Stimulated activated CD4-positive, alpha-beta T cell treated with anti-CD3 and anti-CD28 coated beads, Interleukin-2, amount 100 ng/mL, for 48 hours (primary cell): Measurements from ENCODE around the gene ANKS1B.
"Not testable (repeated sequence)": the region's sequence is repeated elsewhere in the genome, so short reads cannot be mapped to it uniquely, and the experiment has no call there.

Experiments used
- DNase-seq, 2 donors: peaks; one replicate each; pipeline ENCODE4 v3.0.0-alpha.2; 2020

ANKS1B gene

DNA sequence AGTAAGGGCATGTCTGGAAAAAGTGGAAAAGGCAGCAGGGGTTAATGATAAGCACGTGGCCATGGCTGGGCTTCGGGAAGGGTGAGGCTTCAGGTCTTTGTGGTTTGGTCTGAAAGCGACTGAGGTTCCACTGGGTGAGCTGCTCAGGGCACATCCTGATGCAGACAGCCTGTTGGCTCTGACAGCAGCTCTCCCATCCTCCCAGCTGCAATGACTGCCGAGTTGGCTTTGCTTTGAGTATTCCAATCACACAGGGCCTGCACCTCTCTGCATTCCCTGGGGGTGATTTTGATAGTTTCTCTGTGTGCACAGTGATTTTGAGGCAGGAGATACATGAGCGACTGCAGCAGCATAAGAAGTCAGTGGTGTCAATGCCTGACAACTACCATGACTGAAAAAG is 948.9 kb downstream of the ANKS1B start:
- DNase-seq: no peak

DNA sequence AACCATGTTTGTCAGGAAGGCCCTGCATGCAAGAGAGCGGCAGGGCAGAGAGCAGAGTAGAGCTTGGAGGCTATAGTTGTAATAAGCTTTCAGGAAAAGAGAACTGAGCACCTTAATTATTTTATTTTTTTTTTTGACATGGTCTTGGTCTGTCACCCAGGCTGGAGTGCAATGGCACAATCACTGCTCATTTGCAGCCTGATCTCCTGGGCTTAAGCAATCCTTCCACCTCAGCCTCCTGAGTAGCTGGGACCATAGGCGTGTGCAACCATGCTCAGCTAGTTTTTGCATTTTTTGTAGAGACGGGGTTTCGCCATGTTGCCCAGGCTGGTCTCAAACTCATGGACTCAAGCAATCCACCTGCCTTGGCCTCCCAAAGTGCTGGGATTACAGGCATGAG is 950.5 kb downstream of the ANKS1B start:
- not testable (repeated sequence) for DNase-seq

DNA sequence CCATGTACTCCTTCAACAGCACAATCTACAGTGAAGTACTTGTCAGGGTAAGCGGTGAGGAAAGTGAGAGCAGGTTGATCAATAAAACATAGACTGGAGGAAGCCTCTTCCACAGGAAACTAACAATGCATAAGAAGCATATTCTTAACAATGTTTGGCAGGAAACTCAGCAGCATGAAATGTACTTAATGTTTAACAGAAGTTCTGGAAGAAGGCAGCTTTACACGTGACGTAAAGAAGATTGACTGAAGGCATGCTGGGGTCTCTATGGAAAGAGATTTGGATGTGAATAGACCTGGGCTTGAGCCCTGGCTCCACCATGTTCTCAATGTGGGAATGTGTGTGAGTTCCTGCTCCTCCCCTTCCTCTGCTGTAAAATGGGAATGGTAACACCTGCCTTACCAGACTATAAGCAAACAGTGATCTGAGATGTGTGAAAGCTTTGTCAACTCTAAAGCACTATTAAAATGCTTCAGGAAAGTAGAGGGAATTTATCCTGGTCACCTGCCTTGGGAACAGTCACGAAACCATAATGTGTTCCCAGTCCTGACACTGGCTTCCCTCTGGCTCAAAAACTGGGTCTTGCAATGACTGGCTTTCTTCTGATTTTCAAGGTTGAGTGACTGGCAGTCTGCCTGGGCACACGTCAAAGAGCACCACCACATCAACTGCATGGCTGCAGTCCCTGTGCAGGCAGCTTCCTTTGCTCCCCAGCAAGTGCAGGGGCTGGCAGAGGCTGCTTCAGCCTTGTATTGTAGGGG is 955.0 kb downstream of the ANKS1B start:
- DNase-seq: no peak

DNA sequence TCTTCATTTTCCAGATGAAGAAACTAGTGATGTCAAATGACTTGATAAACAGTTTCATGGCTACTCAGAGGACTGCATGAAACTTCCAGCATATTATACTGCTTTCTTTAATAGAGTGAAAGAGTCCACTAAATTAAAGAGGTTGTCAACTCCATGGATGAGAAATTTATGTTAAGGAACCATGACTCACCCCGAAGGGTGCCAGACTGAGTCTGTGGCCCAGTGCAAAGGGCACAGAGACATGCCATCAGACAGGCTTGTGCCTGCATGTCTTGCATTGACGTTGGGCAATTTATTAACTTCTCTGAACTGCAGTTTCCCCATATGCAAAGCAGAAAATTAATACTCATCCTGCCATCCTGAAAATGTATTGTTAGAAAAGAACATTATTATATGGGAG is 957.3 kb downstream of the ANKS1B start:
- DNase-seq: no peak

DNA sequence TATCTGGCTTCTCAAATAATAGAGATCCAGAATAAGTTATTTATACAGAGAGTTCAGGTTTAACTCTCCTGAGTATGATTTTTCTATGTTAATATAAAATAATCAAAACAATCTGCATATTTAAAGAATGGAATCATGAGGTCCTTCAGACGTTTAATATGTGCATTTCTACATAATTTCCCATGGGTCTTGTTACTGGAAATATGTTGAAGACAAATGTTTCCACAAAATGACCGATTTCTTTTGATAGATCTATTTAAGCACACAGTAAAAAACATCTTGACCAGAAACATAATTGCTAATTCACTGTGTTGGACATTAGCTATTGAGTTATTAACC is 957.7 kb downstream of the ANKS1B start:
- no peak for DNase-seq

DNA sequence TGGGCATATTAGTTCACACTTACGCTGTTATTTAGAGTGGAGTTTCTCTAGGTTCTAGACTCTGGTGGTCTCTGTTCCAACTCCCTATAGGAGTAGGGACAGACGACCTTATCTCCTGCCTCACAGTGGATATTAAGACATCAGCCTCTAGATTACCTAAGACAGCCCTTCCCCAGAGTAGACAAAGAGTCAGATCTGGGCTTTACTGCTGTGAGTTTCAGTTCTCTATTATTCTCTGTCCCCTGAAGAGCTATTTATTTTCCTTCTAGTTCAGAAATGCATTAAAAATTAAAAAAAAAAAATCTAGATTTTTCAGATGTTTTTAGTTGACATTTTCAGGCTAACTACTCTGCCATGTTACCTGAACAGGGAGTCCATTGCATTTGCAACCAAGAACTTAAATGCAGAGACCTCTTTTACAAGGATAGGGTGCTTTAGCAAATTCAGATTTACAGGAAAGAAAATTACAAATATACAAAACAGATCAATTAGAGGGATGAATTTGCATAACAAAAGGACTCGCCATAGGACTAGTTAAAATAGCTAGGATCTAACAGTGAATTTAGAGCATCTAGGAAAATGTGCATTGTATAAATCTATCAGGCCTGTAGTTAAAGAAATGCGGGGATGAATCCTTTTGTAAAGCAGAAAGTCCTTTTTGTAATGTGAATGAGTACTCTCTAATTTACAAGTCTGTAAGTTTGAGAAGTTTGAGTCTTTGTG is 958.2 kb downstream of the ANKS1B start:
- DNase-seq: no peak

DNA sequence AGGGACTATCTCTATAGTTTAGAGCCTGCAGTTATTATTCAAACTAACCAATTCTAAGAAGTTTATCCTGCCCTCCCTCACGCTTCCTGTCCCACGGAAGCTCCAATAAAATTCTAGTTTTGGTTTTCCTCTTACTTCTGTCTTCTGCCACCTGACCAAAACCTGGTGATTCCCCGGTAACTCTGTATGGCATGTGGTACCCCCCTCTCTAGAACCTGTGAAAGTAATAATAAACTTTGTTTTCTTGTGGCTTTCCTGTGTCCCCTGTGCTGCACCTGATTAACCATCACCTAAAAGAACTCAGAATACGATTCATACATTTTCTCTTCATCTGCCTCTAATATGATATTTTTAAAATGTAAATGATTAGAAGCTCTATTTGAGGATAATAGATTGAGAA is 959.9 kb downstream of the ANKS1B start:
- no peak for DNase-seq

DNA sequence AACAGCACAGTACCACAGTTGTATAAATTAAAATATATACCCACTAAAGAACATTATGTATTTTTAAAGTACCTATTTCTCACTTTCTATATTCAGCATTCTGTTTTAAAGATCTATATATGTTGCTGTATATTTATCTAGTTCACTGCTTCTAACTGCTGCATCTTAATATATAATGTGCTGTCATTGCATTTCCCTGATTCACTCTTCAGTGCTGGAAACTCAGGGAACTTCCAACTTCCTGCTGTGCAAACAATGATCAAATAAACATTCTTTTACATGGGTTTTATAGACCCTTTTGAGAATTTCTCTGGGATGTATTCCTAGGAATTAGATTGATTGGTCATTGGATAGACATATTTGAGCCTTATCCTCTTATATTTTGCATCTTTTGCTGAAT is 960.5 kb downstream of the ANKS1B start:
- no peak for DNase-seq

DNA sequence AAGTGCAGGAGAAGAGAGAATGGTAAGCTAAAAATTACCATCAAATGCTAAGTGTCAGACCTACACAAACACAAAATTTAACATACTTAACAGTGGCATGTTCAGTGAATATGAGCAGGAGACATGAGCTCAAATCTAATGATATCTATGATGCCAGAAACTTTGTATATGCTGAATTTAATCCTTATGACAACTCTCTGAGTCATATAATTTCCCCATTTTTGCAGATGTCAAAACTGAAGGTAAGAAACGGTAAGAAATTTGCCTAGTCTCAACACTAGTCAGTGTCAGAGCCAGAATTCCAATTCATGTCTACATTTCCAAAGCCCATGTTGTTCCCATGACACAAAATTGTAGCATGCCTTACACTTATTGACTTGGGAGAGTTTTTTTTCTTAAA is 963.9 kb downstream of the ANKS1B start:
- no peak for DNase-seq

DNA sequence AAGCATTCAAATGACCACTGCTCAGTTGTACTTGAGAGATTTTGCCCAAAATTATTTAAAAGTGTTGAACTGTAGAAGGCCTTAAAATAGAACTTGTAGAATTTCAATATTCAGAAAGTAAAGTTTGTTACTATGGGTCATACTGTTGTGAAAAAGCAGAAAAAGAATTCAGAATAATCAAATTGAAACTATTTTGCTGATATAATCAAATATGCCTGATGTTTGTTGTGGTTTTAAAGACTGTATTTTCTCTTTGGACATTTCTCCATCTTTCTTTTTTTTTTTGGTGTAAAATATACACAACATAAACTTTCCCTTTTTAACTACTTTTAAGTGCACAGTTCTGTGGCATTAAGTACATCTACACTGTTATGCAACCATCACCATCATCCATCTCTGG is 964.9 kb downstream of the ANKS1B start:
- DNase-seq: no peak

DNA sequence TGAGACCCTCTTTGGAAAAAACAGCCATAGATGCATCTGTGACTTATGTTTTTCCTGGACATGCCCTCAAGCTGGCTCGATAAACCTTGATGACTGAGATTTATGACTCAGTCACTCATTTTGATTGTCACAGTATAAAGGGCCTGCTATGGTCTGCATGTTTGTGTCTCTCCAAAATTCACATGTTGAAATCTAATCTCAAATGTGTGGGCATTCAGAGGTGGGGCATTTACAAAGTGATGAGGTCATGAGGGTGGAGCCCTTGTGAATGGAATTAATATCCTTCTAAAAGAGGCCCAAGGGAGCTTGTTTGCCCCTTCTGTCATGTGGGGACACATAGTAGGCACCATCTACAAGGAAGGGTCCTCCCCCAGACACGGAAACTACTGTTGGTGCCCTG is 966.8 kb downstream of the ANKS1B start:
- no peak for DNase-seq

DNA sequence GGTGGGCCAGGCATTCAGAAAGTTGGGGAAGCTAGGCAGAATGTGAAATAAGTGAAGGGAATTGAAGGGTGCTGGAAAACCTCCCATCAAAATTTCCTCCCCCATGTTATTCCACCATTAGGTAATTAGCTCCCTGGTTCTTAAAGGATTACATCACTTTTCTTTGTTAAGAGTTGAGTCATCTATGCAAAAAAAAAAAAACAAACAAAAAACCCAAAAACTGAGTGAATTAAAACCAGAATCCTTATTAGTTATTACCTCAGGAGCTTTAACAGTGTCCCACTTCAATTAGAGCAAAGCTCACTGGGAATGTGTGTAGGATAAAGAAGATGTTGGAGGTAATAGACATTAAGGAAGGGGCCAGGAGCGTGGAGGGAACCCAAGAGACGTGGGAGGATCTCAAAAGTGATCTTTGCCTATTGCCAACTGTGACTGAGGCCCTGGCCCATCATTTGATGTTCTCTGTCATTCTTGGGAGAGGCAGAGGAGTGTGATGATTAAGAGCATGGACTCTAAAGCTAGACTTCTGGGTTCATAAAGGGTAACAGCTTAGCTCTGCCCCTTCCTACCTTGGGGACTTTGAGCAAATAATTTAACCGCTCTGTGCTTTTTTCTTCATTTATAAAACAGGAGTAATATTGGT is 975.0 kb downstream of the ANKS1B start:
- no peak for DNase-seq

DNA sequence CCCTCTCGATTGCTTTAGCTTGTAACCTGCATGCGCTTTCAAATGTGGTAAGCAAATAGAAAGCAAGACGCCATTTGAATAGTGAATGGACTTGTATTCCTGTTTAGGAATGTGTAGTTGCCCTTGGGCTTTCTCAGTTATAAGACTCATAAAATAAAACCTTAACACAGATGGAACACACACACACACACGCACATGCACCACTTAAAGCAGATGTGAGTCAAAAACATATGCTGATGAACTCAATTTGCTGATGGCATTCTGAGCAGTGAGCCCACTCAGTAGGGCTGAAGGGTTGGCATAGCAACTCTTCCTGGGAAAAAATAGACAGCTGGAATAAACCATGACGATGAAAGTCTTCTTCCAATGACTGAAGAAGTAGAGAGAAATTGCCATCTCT is 979.1 kb downstream of the ANKS1B start:
- no peak for DNase-seq

DNA sequence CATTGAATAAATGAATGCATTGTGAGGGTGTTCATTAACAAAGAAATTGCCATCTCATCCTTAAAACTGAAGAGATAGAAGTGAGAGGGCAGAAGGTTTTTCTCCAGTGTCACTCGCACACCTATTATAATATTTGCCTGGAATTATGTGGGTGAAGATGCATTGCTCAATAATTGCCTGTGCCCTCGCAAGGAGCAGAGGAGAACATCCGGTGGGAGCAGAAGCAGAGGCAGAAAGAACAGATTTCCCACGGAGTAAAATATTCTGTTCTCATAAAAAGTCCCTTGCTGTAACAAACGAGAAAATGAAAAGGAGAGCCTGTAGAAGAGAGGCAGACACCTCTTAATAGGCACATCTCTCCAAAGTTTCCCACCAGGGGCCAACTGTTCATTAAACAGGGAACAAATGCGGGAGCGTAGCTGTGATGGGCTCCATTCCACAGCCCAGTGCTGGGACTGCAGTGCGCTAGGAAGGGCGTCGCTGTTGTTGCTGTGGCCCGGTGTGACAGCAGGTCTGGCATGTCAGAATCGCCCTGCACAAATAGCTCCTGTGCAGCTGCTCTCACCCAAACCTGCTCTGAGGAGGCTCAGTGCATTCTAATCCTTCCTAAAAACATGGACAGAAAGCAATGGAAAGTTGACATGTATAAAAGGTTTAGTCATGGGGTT is 979.8 kb downstream of the ANKS1B start:
- DNase-seq: no peak

DNA sequence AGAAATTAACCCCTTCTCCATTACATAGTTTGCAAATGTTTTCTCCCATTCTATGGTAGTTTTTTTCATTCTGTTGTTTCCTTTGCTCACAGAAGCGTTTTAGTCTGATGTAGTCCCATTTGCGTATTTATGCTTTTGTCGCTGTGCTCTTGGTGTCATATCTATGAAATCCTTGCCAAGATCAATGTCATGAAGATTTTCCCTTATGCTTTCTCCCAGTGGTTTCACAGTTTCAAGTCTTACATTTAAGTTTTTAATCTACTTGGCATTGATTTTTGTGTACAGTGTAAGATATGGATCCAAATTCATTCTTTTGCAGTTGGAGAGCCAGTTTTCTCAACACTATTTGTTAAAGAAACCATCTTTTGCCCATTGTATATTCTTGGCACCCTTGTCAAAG is 982.0 kb downstream of the ANKS1B start:
- no peak for DNase-seq

DNA sequence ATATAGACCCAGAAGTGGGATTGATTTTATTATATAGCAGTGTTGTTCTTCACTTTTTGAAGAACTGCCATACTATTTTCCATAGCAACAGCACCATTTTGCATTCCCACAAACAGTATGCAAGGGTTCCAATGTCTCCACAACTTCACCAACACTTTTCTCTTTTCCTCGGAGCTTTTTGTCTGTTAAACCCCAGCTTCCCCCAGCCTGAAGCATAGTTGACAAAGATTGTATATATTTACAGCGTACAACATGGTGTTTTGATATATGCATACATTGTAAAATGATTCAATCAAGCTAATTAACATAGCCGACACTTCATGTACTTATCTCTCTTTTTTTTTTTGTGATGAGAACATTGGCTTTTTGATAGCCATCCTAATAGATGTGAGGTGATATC is 982.6 kb downstream of the ANKS1B start:
- DNase-seq: no peak

DNA sequence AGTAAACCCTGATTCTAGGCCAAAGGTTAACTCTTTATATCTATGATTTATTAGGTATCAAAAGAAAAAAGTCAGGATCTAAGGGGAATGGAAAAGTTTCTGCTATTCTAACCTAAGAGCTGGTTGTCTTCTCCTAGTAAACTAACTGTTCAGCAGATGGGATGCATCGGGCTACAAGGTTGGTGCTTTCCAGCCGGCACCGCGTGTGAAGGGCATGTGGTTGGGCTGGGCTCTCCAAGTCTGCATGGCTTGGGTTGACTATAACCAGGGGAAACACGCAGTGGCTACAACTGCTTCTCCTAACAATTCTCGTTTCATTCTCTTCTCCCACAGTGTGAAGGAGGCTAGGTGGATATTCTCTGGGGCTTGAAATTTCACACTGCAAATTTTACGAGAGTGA is 985.2 kb downstream of the ANKS1B start:
- no peak for DNase-seq

DNA sequence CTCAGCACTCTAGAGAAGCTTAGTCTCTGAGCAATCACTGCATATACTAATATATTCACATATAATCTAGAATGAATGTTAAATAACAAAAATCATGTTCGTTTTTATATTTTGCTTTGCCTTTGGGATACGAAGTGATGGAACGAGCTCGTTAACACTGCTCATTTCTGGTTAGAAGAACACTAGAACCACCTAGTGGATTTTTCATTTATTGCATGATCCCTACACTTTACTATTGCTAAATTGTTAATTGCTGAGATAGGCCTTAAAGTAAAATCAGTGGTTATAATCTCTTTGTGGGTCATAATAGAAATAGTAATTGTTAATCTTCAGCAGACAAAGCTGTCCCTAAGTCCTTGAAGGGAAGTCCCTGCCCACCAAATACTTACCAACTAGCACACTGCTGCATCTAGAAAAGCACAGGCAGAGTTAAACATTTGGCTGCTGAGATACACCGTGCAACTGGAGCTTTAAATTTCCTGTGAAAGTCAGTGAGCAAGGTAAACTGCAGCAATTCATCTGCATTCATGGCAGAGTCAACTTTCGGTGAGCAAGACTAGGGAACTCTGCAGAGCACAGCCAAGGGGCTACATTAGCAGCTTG is 985.9 kb downstream of the ANKS1B start:
- DNase-seq: no peak

DNA sequence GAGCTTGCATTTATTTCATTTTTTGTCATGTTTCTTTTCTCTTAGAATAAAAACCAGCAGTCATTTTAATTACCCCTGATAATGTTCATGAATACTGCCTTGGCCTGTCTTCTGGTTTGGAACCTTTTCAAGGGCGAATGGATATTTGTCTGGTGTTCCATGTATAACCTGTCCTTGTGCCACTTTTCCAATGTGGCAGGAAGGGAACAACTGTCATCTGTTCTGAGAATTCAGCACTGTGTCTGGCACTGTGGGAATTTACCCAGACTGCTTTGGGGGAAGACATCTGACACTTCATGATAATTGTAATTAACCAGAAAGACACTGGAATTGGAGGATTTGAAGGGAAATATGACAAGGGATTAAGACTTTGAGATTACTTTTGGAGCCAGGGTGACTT is 986.8 kb downstream of the ANKS1B start:
- no peak for DNase-seq

DNA sequence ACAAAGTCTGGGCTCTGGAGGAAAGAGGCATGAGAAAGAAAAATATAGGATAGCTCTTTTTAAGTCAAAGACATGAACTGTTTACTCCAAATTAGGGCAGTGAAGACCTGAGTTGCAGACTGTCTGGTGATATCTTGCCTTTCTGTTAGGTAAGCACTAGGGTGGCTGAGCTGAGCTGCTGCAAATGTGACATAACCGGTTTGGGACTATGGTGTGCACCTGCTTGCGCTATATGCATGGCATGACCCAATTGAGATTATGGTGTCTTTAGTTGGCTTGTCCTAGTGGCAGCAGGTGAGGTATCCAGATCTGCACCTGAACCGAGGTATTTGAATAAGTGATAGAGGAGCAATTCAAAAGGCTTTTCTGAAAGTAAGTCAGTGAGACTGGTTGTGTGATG is 994.1 kb downstream of the ANKS1B start:
- no peak for DNase-seq

DNA sequence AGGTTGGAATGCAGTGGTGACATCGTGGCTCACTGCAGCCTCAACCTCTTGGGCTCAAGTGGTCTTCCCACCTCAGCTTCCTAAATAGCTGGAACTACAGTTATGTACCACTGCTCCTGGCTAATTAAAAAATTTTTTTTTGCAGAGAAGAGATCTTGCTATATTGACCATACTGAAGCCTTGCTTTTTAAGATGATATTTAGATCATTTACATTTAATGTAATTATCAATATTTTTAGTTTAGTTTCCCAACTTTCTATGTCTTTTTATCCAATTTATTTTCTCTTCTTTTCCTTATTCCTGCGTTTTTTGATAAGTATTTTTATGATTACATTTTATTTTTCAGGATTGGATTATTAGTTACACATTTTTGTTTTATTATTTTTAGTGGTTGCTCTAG is 999.6 kb downstream of the ANKS1B start:
- DNase-seq: no peak

DNA sequence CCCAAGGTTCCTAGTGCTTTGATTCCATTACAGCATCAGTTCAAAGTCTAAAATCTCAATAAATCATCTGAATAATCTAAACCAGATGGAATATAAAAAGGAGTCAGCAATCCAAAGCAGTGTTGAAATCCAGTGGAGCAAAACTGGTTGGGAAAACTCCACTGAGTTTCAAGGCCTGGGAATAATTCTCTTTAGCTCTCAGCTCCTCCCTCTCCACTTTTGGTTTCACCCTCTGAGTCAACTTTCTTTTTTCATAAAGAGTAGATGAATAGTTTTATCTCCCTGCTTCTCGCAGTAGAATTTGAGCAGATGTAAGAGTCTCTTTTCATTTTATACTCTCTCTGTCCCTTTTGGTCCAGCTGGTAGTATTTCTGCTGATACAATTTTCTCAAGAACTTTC is 1001.1 kb downstream of the ANKS1B start:
- no peak for DNase-seq

DNA sequence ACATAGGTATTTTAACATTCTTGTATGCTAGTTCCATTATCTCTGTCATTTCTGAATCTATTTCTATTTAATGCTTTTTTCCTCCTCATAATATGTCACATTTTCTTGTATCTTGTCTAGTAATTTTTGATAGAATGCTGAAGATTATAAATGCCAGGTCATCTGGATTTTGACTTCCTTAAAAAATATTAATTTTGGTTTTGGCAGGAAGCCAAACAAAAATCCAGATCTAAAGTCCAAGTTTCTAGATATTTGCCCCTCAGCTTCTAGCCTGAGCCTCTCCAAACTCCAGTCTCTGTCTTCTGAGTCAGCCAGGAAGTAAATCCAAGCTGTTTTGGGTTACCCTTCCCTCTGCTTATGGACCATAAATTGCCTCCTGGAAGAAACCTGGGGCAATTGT is 1004.2 kb downstream of the ANKS1B start:
- no peak for DNase-seq
